HCT116 (cell line): ENCODE measurements around the gene SLC45A2.

ENCODE experiments used
- CEBPB ChIP-seq: IDR thresholded peaks from 2 replicates; pipeline ENCODE4 v1.6.1; 2012; ENCODE audit warnings: low read depth
- EZH2 ChIP-seq: fragments of 200-600 bp; sonication (generic); IDR thresholded peaks from 2 replicates; pipeline ENCODE4 v1.6.1; 2017; ENCODE audit warnings: antibody characterized with exemption, mixed run types
- EZH2phosphoT487 ChIP-seq: fragments of 200-600 bp; IDR thresholded peaks from 2 replicates; pipeline ENCODE4 v1.6.1; 2018; ENCODE audit warnings: antibody characterized with exemption, borderline replicate concordance
- JUND ChIP-seq: IDR thresholded peaks from 2 replicates; pipeline ENCODE4 v1.6.1; 2012
- POLR2A ChIP-seq: IDR thresholded peaks from 2 replicates; pipeline ENCODE4 v1.7.0; 2011; ENCODE audit warnings: borderline replicate concordance; ENCODE audit not compliant: insufficient read depth, insufficient read length; ENCODE audit errors: extremely low read depth
- POLR2AphosphoS5 ChIP-seq: IDR thresholded peaks from 2 replicates; pipeline ENCODE4 v1.6.1; 2011; ENCODE audit warnings: mild to moderate bottlenecking, low read depth, low read length, moderate library complexity
- RAD21 ChIP-seq: IDR thresholded peaks from 2 replicates; pipeline ENCODE4 v1.6.1; 2012; ENCODE audit warnings: low read depth, mild to moderate bottlenecking
- REST ChIP-seq: IDR thresholded peaks from 2 replicates; pipeline ENCODE4 v1.6.1; 2012; ENCODE audit warnings: low read depth
- SIN3A ChIP-seq: IDR thresholded peaks from 2 replicates; pipeline ENCODE4 v1.6.1; 2012; ENCODE audit warnings: low read depth
- TF ChIP-seq, protein P1 (sequence below): IDR thresholded peaks from 2 replicates; pipeline ENCODE4 v1.6.1; 2012
- TF ChIP-seq, protein P2 (sequence below), 3 experiments: fragments of 200-600 bp in 1 of 3; sonication (generic) in 1 of 3; IDR thresholded peaks in 2 of 3; conservative IDR thresholded peaks in 1 of 3; 2 replicates each; pipeline ENCODE4 v1.5.1; 2012 to 2017; ENCODE audit warnings: low read depth in 2 of 3, low read length in 2 of 3, antibody characterized with exemption in 1 of 3, borderline replicate concordance in 1 of 3, control low read depth in 1 of 3, mild to moderate bottlenecking in 1 of 3, mixed read lengths in 1 of 3, mixed run types in 1 of 3, moderate library complexity in 1 of 3; ENCODE audit not compliant: insufficient read depth in 1 of 3
- TF ChIP-seq, protein P3 (sequence below): IDR thresholded peaks from 2 replicates; pipeline ENCODE4 v1.6.1; 2012

DNA sequence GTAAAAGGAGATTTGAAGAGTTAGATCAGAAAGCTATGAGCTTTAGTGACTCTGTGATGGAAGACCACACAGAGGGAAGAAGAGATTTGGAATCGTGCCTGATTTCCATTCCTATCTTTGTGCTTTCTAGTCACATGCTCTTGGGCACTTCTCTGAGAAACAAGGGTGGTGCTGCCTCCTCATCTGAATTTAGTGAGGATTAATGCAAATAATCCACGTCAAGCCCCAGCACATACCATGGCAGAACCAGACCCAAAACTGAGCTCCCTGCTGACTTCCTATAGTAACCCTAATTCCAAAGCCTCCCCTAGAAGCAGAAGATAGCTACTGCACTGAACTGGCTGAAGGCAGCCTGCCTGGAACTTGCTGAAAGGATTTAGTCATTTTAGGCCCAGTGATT lies 17.7 kb downstream of the SLC45A2 start:
- TF ChIP-seq RAD21 (no peak), EZH2 (no peak), POLR2A (no peak), REST (no peak), POLR2AphosphoS5 (no peak), CEBPB (no peak), EZH2phosphoT487 (no peak), SIN3A (no peak), JUND (no peak)
- TF ChIP-seq, protein P1, sequence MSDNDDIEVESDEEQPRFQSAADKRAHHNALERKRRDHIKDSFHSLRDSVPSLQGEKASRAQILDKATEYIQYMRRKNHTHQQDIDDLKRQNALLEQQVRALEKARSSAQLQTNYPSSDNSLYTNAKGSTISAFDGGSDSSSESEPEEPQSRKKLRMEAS = no peak
- TF ChIP-seq, protein P2, sequence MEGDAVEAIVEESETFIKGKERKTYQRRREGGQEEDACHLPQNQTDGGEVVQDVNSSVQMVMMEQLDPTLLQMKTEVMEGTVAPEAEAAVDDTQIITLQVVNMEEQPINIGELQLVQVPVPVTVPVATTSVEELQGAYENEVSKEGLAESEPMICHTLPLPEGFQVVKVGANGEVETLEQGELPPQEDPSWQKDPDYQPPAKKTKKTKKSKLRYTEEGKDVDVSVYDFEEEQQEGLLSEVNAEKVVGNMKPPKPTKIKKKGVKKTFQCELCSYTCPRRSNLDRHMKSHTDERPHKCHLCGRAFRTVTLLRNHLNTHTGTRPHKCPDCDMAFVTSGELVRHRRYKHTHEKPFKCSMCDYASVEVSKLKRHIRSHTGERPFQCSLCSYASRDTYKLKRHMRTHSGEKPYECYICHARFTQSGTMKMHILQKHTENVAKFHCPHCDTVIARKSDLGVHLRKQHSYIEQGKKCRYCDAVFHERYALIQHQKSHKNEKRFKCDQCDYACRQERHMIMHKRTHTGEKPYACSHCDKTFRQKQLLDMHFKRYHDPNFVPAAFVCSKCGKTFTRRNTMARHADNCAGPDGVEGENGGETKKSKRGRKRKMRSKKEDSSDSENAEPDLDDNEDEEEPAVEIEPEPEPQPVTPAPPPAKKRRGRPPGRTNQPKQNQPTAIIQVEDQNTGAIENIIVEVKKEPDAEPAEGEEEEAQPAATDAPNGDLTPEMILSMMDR (IDR thresholded peaks at IDR 0.05 in 2 of 3, conservative IDR thresholded peaks at IDR 0.05 in 1 of 3; ENCODE audit: borderline replicate concordance in 1 of 3, insufficient read depth in 1 of 3, low read depth in 2 of 3, low read length in 2 of 3) = no peak
- TF ChIP-seq, protein P3, sequence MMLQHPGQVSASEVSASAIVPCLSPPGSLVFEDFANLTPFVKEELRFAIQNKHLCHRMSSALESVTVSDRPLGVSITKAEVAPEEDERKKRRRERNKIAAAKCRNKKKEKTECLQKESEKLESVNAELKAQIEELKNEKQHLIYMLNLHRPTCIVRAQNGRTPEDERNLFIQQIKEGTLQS = no peak
